GM18505 (cell line): ENCODE measurements around the gene SPARC.

ENCODE experiments used
- ATAC-seq: cut with Tn5 transposase; IDR thresholded peaks from one replicate; pipeline ENCODE4 v1.9.1; 2021; ENCODE audit not compliant: unreplicated experiment
- POLR2A ChIP-seq: IDR thresholded peaks from 4 replicates; pipeline ENCODE4 v1.6.1; 2011; ENCODE audit warnings: borderline replicate concordance; ENCODE audit not compliant: insufficient read depth, insufficient read length; ENCODE audit errors: extremely low read depth

The SPARC gene

GRCh38 chr5:151670953-151671636, 15.6 kb downstream of the SPARC start:
- no peak for TF ChIP-seq POLR2A
- ATAC-seq: no peak

DNA sequence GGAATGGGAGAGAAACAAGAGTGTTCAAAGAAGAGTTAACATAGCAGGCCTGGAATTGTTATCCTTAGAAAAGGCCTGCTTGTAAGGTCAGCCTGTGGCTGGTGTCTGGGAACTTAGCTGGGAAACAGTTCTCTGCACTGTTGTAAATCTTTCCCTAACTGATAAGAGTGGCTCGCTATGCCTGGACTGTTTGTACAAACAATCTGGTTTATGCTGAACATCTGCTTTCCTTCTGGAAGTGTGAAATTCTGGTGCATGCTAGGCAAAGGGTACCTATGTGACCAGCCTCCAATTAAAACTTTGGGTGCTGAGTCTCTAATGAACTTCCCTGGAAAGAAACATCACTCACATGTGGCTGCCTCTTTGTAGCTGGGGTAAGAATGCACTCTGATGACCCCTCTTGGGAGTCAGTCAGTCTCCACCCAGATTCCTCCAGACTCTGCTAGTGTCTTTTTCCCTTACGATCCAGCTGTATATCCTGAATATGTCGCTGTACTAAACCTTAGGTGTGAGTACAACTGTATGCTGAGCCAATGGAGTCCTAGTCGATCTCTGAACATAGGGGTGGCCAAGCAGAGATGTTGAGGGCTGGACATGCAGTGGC, 16.5 kb downstream of the SPARC start:
- ATAC-seq: no peak
- no peak for TF ChIP-seq POLR2A

- no peak for ATAC-seq
- no peak for TF ChIP-seq POLR2A
These were observed 19.6 kb downstream of the SPARC start for GRCh38 chr5:151667083-151667482.

DNA sequence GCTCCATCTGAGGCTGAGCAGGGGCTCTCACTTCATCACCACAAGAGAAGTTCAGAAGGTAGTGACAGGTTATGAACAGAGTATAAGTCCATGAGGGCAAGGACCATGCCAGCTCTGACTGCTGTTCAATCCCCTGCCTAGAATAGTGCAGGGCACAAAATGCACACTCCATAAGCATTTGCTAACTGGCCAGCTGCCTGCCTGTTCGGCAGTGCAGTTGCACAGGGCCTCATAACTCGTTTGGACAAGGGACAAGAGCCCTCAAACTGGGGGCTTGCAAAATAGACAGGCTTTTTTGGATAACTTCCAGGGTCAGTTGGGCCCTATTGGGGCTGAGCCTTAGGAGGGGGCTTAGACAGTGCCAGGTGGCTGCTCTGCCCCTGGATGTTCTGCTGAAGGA, 21.1 kb downstream of the SPARC start:
- no peak for ATAC-seq
- no peak for TF ChIP-seq POLR2A

GRCh38 chr5:151664694-151665585, 21.8 kb downstream of the SPARC start:
- no peak for TF ChIP-seq POLR2A
- no peak for ATAC-seq

DNA sequence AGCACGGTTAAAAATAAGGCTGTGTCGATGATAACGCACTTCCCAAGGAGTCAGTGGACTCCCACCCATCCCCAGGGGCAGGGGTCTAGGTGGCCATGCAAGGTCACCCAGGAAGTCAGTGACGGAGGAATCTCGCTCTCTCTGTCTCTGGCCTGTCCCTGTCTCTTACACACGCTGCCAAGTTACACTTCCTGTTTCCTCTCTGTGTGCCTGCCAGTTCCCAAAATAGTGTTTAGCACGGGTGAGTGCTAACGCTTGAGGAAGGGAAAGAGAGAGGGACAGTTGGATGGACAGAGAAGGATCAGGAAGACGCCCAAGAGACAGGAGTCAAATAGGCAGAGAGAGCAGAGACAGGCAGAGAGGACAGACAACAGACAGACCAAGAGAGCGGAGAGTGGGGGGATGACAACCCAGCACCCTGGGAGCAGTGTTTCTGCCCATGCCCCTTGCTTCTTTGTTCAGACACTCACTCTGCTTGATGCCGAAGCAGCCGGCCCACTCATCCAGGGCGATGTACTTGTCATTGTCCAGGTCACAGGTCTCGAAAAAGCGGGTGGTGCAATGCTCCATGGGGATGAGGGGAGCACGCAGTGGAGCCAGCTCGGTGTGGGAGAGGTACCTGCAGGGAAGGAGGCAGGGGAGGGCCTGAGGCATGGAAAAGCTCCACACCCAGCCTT, 23.0 kb downstream of the SPARC start:
- no peak for ATAC-seq
- no peak for TF ChIP-seq POLR2A

- no peak for TF ChIP-seq POLR2A
- peak; percentile 27 for ATAC-seq
These were observed 23.9 kb downstream of the SPARC start for GRCh38 chr5:151662805-151663204.

GRCh38 chr5:151661968-151662732, 24.6 kb downstream of the SPARC start:
- peak; percentile 12 for TF ChIP-seq POLR2A
- peak; percentile 64 for ATAC-seq

DNA sequence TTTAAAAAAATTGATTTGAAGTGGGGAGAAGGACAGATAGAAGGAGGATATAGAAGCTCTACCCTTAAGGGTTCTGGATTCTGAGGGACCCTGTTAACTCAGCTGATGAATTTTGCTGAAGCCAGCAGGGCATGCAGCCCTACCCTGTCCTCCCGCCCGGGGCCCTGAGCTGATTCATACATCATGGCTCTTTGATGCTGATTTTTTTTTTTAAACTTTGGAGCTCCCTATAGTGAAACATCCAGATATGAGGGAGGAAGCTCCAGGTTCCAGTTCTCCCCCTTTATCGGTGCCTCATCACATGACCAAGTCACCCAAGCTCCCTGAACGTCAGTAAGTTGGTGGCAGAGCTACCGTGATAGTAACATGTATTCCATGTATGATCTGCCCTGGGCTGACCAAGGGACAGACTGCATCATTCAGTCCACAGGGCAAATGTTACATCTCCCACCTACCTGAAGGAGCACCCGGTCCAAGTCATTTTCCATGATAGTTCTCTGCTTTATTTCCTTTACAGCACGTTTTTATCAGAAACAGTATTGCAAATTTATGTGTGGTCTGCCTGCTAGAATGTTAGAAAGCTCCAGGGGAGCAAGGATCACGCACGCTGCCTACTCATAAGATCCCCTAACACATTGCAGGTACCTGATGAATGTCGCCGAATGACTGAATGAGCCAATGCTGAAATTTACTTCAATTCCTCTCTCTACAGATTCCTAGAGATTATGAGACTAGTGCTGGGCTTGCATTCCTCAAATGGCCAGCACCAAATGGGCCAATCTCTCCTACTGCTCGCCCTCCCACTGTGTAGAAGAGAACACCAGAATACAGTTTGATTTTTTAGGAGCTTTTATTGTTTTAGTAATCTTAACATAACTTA, 25.9 kb downstream of the SPARC start:
- TF ChIP-seq POLR2A: no peak
- ATAC-seq: no peak

DNA sequence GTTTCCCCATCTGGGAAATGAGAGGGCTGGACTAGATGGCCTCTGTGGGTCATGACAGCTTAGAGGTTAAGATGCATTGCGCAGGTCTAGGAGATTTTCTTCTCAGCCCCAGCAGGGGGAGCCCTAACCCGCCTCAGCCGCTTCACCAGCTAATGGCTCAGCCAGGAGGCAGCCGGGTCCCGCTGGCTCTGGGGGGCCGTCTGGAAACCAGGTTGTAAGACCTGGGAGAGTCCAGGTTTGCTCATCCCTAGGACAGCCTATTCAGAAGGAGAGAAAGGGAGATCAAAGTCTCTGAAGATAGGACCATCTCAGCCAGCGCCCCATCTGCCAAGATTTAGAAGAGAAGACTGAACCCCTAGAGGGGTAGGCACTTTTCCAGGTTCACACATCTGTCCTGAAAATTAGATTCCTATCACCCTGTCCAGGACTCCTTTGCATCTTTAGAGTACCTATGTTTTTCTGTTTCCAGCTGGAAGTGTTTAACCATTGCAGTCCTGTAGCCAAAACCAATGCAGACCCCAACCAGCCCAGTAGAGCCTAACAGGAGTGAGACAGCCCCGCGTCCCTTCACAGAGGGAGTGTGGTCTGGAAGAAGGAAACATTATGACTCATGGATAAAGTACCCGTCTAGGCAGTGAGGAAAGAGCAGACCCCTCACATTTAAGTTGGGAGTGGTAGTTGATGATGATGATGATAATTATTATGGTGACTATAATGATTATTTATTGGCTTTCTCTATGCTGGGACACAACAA, 27.5 kb downstream of the SPARC start:
- TF ChIP-seq POLR2A: no peak
- ATAC-seq: peak; percentile 61

GRCh38 chr5:151657114-151657513, 29.6 kb downstream of the SPARC start:
- no peak for TF ChIP-seq POLR2A
- ATAC-seq: no peak
